GM18868 (cell line): ENCODE data around the gene CDK8.
"Not testable (repeated sequence)": the region's sequence is repeated elsewhere in the genome, so short reads cannot be mapped to it uniquely, and the experiment has no call there.

Experiments
- ATAC-seq: cut with Tn5 transposase; IDR thresholded peaks from one replicate; pipeline ENCODE4 v1.9.1; 2021; ENCODE audit warnings: mild to moderate bottlenecking, moderate library complexity; ENCODE audit not compliant: unreplicated experiment

The CDK8 gene

GRCh38 chr13:26252006-26252405 is 1.9 kb upstream of the CDK8 start:
- not testable (repeated sequence) for ATAC-seq

- ATAC-seq = no peak
Measured at GRCh38 chr13:26253262-26253786, 605 bp upstream of the CDK8 start.

DNA sequence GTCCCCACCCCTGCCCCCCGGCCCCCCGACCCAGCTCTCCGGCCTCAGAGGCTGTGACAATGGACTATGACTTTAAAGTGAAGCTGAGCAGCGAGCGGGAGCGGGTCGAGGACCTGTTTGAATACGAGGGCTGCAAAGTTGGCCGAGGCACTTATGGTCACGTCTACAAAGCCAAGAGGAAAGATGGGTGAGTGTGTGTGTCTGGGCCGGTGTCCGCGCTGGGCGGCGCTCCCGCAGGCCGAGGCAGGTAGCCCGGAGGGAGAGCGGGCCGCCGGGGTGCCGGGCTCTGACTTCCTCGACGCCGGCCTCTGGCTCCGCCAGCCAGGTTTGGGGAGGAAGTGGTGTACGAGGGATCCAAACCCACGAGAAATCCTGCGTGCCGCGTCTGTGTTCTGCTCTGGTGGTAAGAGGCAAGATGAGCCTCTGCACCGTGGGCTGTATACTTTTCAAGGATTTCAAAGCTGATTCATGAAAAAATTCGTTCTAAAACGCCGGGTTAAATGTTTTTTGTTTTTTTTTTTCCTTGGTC is 718 bp downstream of the CDK8 start:
- ATAC-seq = peak; percentile 25

DNA sequence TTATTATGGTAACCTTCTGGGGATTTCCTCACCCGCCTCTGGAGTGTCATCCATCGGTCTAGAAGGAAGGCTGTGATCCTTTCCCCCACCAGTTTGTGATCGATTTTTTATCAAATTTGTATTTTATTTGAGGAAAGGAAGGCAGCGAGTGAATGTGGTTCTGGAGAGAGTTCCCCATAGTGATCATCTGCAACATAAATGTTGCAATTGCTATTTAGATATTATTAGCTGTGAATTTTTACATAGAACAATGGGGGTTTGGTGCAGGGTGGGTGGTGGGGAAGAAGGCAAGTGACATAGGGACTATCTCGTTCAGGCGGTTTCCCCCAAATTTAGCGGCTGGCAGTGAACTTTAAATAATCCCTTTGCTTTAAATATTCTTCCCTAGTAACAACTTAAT is 1.2 kb downstream of the CDK8 start:
- ATAC-seq = no peak

- ATAC-seq = no peak
Measured at GRCh38 chr13:26255691-26256277, 1.9 kb downstream of the CDK8 start.

- ATAC-seq = no peak
Measured at GRCh38 chr13:26257049-26257448, 3.1 kb downstream of the CDK8 start.

DNA sequence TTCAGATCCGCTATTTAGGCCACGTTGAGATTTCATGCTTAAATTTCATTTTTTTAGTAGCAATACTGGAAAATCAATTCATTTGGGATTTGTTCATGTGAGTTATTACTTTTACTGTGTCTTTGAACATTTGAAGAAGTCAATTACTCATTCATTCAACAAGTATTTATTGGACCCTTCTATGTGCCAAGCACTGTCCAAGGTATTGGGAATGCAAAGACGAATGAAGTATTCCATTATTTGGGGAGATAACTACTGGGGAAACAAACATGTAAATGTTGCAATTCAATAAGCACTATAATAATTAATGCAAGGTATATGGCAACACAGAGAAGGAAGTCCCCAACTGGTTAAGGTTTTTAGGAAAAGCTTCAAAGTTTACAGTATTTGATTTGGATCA is 5.7 kb downstream of the CDK8 start:
- no peak for ATAC-seq

GRCh38 chr13:26262156-26262555 is 8.2 kb downstream of the CDK8 start:
- ATAC-seq = no peak

GRCh38 chr13:26266311-26266710 is 12.4 kb downstream of the CDK8 start:
- ATAC-seq = no peak

DNA sequence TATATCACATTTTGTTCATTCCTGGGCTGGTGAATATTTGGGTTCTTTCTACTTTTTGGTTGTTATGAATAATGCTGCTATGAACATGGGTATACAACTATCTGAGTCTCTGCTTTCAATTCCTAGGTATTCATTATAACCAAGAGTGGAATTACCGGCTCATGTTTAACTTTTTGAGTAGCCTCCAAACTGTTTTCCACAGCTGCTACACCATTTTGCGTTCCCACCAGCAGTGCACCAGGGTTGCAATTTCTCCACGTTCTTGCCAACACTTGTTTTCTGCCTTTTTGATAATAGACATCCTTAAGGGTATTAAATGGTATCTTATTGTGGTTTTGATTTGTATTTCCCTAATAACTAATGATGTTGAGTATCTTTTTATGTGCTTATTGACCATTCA is 16.8 kb downstream of the CDK8 start:
- ATAC-seq = no peak

- no peak for ATAC-seq
Measured at GRCh38 chr13:26272621-26273020, 18.7 kb downstream of the CDK8 start.

- no peak for ATAC-seq
Measured at GRCh38 chr13:26280295-26280694, 26.4 kb downstream of the CDK8 start.

GRCh38 chr13:26280822-26281221 is 26.9 kb downstream of the CDK8 start:
- ATAC-seq = no peak

- not testable (repeated sequence) for ATAC-seq
Measured at GRCh38 chr13:26285911-26286310, 32.0 kb downstream of the CDK8 start.

GRCh38 chr13:26288838-26289237 is 34.9 kb downstream of the CDK8 start:
- not testable (repeated sequence) for ATAC-seq

DNA sequence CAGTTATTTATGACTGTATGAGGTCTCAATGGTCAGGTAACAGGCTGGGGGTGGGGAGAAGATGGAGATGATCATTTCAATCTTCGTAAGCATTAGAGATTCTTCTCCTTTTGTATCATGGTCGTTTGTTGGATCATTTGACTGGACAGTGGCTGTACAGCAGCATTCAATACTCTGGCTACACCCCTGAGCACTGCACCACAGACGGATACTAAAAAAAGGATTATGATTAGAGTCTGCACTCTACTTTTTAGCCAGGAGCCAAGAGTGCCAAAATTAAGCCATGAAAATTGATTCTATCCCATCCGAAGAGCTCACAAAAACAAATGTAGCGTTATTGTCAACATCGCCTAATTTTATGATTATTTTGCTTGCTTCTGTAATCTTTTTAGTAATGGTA is 41.9 kb downstream of the CDK8 start:
- no peak for ATAC-seq

GRCh38 chr13:26299168-26299750 is 45.3 kb downstream of the CDK8 start:
- no peak for ATAC-seq

DNA sequence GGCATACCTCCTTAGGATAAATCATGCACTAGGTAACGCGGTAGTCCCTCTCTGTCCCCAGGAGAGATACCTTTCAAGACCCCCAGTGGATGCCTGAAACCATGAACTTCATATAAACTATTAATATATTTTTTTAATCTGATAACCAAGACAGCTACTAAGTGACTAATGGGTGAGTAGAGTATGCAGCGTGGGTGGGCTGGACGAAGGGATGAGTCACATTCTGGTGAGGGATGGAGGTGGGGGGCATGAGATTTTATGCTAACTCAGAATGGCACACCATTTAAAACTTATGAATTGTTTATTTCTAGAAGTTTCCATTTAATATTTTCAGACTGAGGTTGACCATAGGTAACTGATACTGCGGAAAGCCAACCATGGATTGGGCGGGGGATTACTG is 46.2 kb downstream of the CDK8 start:
- ATAC-seq = no peak

DNA sequence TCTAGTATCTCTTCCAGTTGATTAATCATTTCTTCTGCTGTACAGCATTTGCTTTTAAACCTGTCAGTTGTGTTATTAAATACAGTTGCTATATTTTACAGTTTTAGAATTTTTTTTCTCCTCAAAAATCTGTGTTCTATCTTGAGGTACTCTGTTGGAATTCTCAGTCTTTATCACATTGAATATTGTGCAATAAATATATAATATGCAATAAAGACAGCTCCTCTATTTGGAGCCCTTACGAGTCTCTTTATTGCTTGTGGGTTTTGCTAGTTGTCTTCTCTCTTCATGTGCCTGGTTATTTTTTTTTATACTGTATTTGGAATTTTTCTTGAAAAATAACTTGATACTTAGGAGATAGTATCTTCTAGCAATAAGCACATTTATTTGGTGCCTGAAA is 51.7 kb downstream of the CDK8 start:
- ATAC-seq = no peak

DNA sequence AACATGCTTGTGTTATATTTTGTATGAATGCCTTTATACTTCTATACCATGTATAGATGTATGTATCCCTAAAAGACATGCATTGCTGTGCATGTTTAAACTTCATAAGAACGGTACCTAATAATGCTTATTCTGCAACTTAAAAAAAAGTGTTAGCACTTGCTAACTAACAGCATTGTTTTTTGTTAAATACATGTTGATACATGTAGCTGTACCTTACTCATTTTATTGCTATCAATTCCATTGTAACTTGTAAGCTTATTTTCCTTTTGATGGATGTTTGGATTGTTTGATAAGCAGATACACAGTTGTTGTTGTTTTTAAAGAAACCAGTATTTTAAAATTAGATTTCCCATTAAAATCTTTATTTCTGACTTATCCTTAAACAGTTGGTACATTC is 53.8 kb downstream of the CDK8 start:
- ATAC-seq = no peak

DNA sequence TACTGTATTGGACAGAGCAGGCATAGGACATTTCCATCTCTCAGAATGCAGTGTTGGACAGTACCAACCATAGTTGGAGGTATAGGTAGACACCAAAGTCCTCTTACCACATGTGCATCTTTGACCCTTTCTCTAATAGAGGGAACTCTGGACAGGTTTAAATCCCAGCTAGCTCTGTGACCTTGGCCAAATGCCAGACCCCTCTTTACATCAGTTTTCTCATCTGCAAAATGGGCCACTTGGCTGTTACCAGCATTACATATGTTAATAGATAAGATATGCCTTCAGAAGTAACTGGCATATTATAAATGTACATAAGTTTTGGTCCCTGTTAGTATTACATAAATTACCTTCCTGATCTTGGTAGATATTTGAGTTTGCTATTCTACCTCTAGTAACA is 54.3 kb downstream of the CDK8 start:
- ATAC-seq = no peak

GRCh38 chr13:26308836-26309235 is 54.9 kb downstream of the CDK8 start:
- ATAC-seq = no peak

- no peak for ATAC-seq
Measured at GRCh38 chr13:26310003-26310402, 56.1 kb downstream of the CDK8 start.
